Panc1 (cell line): ENCODE measurements around the gene CCR8. TPM values are rescaled to one million over a fixed set of nuclear protein-coding genes. Genes with fewer than 3 reads are reported as not detected.
"Not testable (repeated sequence)": the region's sequence is repeated elsewhere in the genome, so short reads cannot be mapped to it uniquely, and the experiment has no call there.

Experiments used
- ATAC-seq: fragments of 200-7000 bp; cut with Tn5 transposase; 2 replicates; pipeline ENCODE4 v1.9.1; 2020; ENCODE audit warnings: mild to moderate bottlenecking, moderate library complexity
- BruUV-seq: library from RNA; stranded (reverse); fragments of 400-500 nt; replicated peaks from 2 replicates; lab custom pipeline; 2021; lab: Mats Ljungman, UMichigan
- CTCF ChIA-PET: fragments of 300-600 bp; sonication (Branson Sonifier 250); formaldehyde crosslinking; loops from one replicate; lab custom pipeline; 2022; ENCODE audit warnings: antibody characterized with exemption; lab: Charles Lee
- POLR2A ChIA-PET: fragments of 300-600 bp; sonication (Branson Sonifier 250); formaldehyde crosslinking; loops from one replicate; lab custom pipeline; 2022; ENCODE audit warnings: antibody characterized with exemption; lab: Charles Lee
- DNase-seq: peaks from one replicate; pipeline ENCODE4 v3.0.0-alpha.2; 2010; ENCODE audit warnings: low read depth, low spot score
- H3K27ac ChIP-seq: 2 replicates; pipeline ENCODE4 v1.5.1; 2011; ENCODE audit warnings: mild to moderate bottlenecking, low read length, inconsistent platforms
- H3K27me3 ChIP-seq: fragments of 200-500 bp; sonication (Bioruptor generic); 2 replicates; pipeline ENCODE4 v1.6.0; 2014; ENCODE audit warnings: low read length, inconsistent platforms; ENCODE audit not compliant: control insufficient read depth, insufficient read depth
- H3K36me3 ChIP-seq: fragments of 200-500 bp; sonication (Bioruptor generic); 2 replicates; pipeline ENCODE4 v1.5.1; 2014; ENCODE audit warnings: inconsistent platforms, mild to moderate bottlenecking, low read length, moderate library complexity; ENCODE audit not compliant: control insufficient read depth, insufficient read depth
- H3K4me1 ChIP-seq: 2 replicates; pipeline ENCODE4 v1.5.1; 2011; ENCODE audit warnings: inconsistent platforms, mild to moderate bottlenecking, low read length, moderate library complexity; ENCODE audit not compliant: control insufficient read depth, insufficient read depth
- H3K4me3 ChIP-seq, 2 experiments: 2 replicates each; pipeline ENCODE4 v1.5.1; 2011 to 2012; ENCODE audit warnings: low read depth in 2 of 2, low read length in 2 of 2, mild to moderate bottlenecking in 2 of 2, inconsistent platforms in 1 of 2, moderate library complexity in 1 of 2
- H3K9me3 ChIP-seq: fragments of 200-500 bp; sonication (Bioruptor generic); 2 replicates; pipeline ENCODE4 v1.5.1; 2014; ENCODE audit warnings: low read depth, mild to moderate bottlenecking, inconsistent platforms, low read length, moderate library complexity; ENCODE audit not compliant: control insufficient read depth, insufficient read depth
- CTCF ChIP-seq: fragments of 450-650 bp; IDR thresholded peaks from 2 replicates; pipeline ENCODE4 v1.5.1; 2017; ENCODE audit warnings: mild to moderate bottlenecking
- POLR2AphosphoS5 ChIP-seq: IDR thresholded peaks from 2 replicates; pipeline ENCODE4 v1.6.1; 2012; ENCODE audit warnings: mild to moderate bottlenecking, low read depth, low read length, moderate library complexity
- REST ChIP-seq, 2 experiments: IDR thresholded peaks; 2 replicates each; pipeline ENCODE4 v1.6.1; 2011 to 2012; ENCODE audit warnings: low read depth in 2 of 2, control low read depth in 1 of 2, low read length in 1 of 2, mild to moderate bottlenecking in 1 of 2, moderate library complexity in 1 of 2; ENCODE audit not compliant: insufficient read depth in 1 of 2
- SIN3A ChIP-seq: IDR thresholded peaks from 2 replicates; pipeline ENCODE4 v1.6.1; 2012; ENCODE audit warnings: low read depth, mild to moderate bottlenecking, low read length, moderate library complexity, borderline replicate concordance; ENCODE audit not compliant: insufficient read depth
- TCF7L2 ChIP-seq: IDR thresholded peaks from 2 replicates; pipeline ENCODE4 v1.6.1; 2011; ENCODE audit warnings: mild to moderate bottlenecking, low read depth, low read length, inconsistent platforms
- in situ Hi-C: cut with HindIII; loops from 2 replicates; pipeline ENCODE4 v1.10.0; 2016; ENCODE audit warnings: low sequenced_read_pairs, low pct_unique_long_range_greater_than_20kb
- intact Hi-C: fragments of 100-400 bp; cut with micrococcal nuclease; formaldehyde crosslinking; loops from one replicate; pipeline ENCODE4 v1.10.0; 2022; ENCODE audit not compliant: unreplicated experiment
- total RNA-seq: library from RNA; stranded (reverse); gene quantifications from one replicate; pipeline ENCODE4 v1.2.1, GENCODE V29; 2021; ENCODE audit not compliant: unreplicated experiment

The CCR8 gene
- total RNA-seq, 1 experiment from 2014 or later = not detected

- no peaks in the 10 kb centered on the region for H3K4me1 ChIP-seq
- no peaks in the 10 kb centered on the region for H3K36me3 ChIP-seq
- no peaks in the 10 kb centered on the region for H3K27me3 ChIP-seq
- H3K4me3 ChIP-seq = no peak overlapping the region
- ChIA-PET CTCF (no interaction called here), POLR2A (no interaction called here)
- TF ChIP-seq POLR2AphosphoS5 = no peak
- no peak for TF ChIP-seq CTCF
- TF ChIP-seq TCF7L2 = no peak
- no peak for TF ChIP-seq SIN3A
- TF ChIP-seq REST (IDR thresholded peaks at IDR 0.05; ENCODE audit: insufficient read depth in 1 of 2, low read depth in 2 of 2, low read length in 1 of 2) = no peak
- ATAC-seq (no peak), DNase-seq (no peak)
- no TSS peak for BruUV-seq
- in situ Hi-C loops (no loop called here), intact Hi-C loops (no loop called here)
- H3K27ac ChIP-seq = no peak overlapping the region
- H3K9me3 ChIP-seq = no peaks in the 10 kb centered on the region
Measured at GRCh38 chr3:39362192-39362591, 32.7 kb downstream of the CCR8 start.

- TF ChIP-seq TCF7L2 (no peak), SIN3A (no peak), POLR2AphosphoS5 (no peak), REST (IDR thresholded peaks at IDR 0.05; ENCODE audit: insufficient read depth in 1 of 2, low read depth in 2 of 2, low read length in 1 of 2) (no peak), CTCF (no peak)
- Histone ChIP-seq H3K36me3 (no peaks in the 10 kb centered on the region), H3K27me3 (no peaks in the 10 kb centered on the region), H3K27ac (no peak overlapping the region), H3K4me1 (no peaks in the 10 kb centered on the region), H3K9me3 (no peaks in the 10 kb centered on the region), H3K4me3 (no peak overlapping the region)
- ATAC-seq (no peak), DNase-seq (no peak)
- ChIA-PET CTCF (no interaction called here), POLR2A (no interaction called here)
- intact Hi-C loops = no loop called here
- BruUV-seq = no TSS peak
- in situ Hi-C loops = no loop called here
Measured at GRCh38 chr3:39362812-39363211, 33.3 kb downstream of the CCR8 start.

GRCh38 chr3:39370450-39370849 is 40.9 kb downstream of the CCR8 start:
- POLR2A ChIA-PET, H3K27me3 ChIP-seq, BruUV-seq, CTCF ChIA-PET, H3K27ac ChIP-seq, H3K36me3 ChIP-seq, ATAC-seq, H3K4me3 ChIP-seq, H3K9me3 ChIP-seq, H3K4me1 ChIP-seq, in situ Hi-C loops, DNase-seq: not testable (repeated sequence)
- intact Hi-C loops = loop anchor here (10.0 kb wide), 2 partner anchors 76 to 176 kb away; partner anchors contain the start of gene XIRP1
